K562 (cell line): ENCODE measurements around the gene SYK.

Source experiments
- HOMEZ ChIP-seq: fragments of 250-450 bp; sonication (Bioruptor Pico); IDR thresholded peaks from 2 replicates; pipeline ENCODE4 v1.4.0; 2020; ENCODE audit warnings: mild to moderate bottlenecking, moderate library complexity
- MAX ChIP-seq: sonication (generic); formaldehyde crosslinking; IDR thresholded peaks from 2 replicates; pipeline ENCODE4 v1.9.0; 2022; ENCODE audit warnings: mild to moderate bottlenecking, missing genetic modification reagents
- RAD21 ChIP-seq, 2 experiments: fragments of 250-450 bp in 1 of 2; fragments of 450-650 bp in 1 of 2; sonication (Bioruptor Pico) in 1 of 2; formaldehyde crosslinking in 1 of 2; IDR thresholded peaks in 1 of 2; conservative IDR thresholded peaks in 1 of 2; 2 replicates each; pipeline versions ENCODE4 v1.4.0 to v1.8.0; 2020 to 2022; ENCODE audit warnings: mild to moderate bottlenecking in 2 of 2, moderate library complexity in 1 of 2
- ZBTB1 ChIP-seq: sonication (generic); formaldehyde crosslinking; IDR thresholded peaks from 2 replicates; pipeline ENCODE4 v1.8.1; 2023; ENCODE audit warnings: missing genetic modification reagents, low read depth, mild to moderate bottlenecking, borderline replicate concordance

GRCh38 chr9:90892918-90893317 lies 91.3 kb downstream of the SYK start:
- no peak for TF ChIP-seq HOMEZ (CRISPR knock-in tag)
- TF ChIP-seq MAX, result no peak
- no peak for TF ChIP-seq ZBTB1 (CRISPR knock-in tag)
- TF ChIP-seq RAD21 (CRISPR knock-in tag; conservative IDR thresholded peaks at IDR 0.05 in 1 of 2, IDR thresholded peaks at IDR 0.05 in 1 of 2), result no peak
